DND-41 (cell line): Measurements from ENCODE around the gene RNASEH1.

Experiments
- ATAC-seq: fragments of 200-7000 bp; cut with Tn5 transposase; 3 replicates; pipeline ENCODE4 v1.9.1; 2021; ENCODE audit warnings: low read depth; ENCODE audit not compliant: insufficient read depth
- DNase-seq: peaks from one replicate; pipeline ENCODE4 v3.0.0-alpha.2; 2020
- H2AFZ ChIP-seq: 2 replicates; pipeline ENCODE4 v1.6.0; 2012; ENCODE audit warnings: low read depth, low read length
- H3K27ac ChIP-seq: 2 replicates; pipeline ENCODE4 v1.5.1; 2012; ENCODE audit warnings: low read length, inconsistent platforms
- H3K27me3 ChIP-seq: fragments of 200-600 bp; sonication (generic); 2 replicates; pipeline ENCODE4 v1.6.0; 2012; ENCODE audit warnings: low read length, mild to moderate bottlenecking, inconsistent platforms; ENCODE audit not compliant: insufficient read depth, poor library complexity
- H3K36me3 ChIP-seq: 2 replicates; pipeline ENCODE4 v1.5.1; 2012; ENCODE audit warnings: low read length, inconsistent platforms; ENCODE audit not compliant: insufficient read depth
- H3K4me1 ChIP-seq: 2 replicates; pipeline ENCODE4 v1.5.1; 2012; ENCODE audit warnings: mild to moderate bottlenecking, low read length; ENCODE audit not compliant: insufficient read depth
- H3K4me2 ChIP-seq: 2 replicates; pipeline ENCODE4 v1.6.0; 2012; ENCODE audit warnings: mild to moderate bottlenecking, moderate library complexity, low read length, inconsistent platforms; ENCODE audit not compliant: insufficient read depth
- H3K4me3 ChIP-seq, 2 experiments: fragments of 200-600 bp in 1 of 2; shearing (Covaris generic) in 1 of 2; 2 replicates each; pipeline ENCODE4 v1.5.1; 2012 to 2016; ENCODE audit warnings: inconsistent platforms in 2 of 2, low read length in 2 of 2, mild to moderate bottlenecking in 2 of 2, low read depth in 1 of 2, moderate library complexity in 1 of 2
- H3K79me2 ChIP-seq: 2 replicates; pipeline ENCODE4 v1.6.0; 2012; ENCODE audit warnings: low read length, inconsistent platforms; ENCODE audit not compliant: insufficient read depth
- H3K9ac ChIP-seq: 2 replicates; pipeline ENCODE4 v1.6.0; 2012; ENCODE audit warnings: low read depth, mild to moderate bottlenecking, inconsistent platforms, low read length, moderate library complexity
- H3K9me3 ChIP-seq: 2 replicates; pipeline ENCODE4 v1.5.1; 2012; ENCODE audit warnings: low read length, moderate library complexity, mild to moderate bottlenecking, inconsistent platforms; ENCODE audit not compliant: insufficient read depth, severe bottlenecking
- H4K20me1 ChIP-seq: 2 replicates; pipeline ENCODE4 v1.6.0; 2012; ENCODE audit warnings: low read length; ENCODE audit not compliant: insufficient read depth
- CTCF ChIP-seq: IDR thresholded peaks from 2 replicates; pipeline ENCODE4 v1.5.1; 2012; ENCODE audit warnings: borderline replicate concordance, low read length, moderate library complexity, mild to moderate bottlenecking; ENCODE audit not compliant: poor library complexity, severe bottlenecking; ENCODE audit errors: extremely low read depth
- EZH2 ChIP-seq: IDR thresholded peaks from 3 replicates; pipeline ENCODE4 v1.6.1; 2012; ENCODE audit warnings: borderline replicate concordance, low read depth, mild to moderate bottlenecking, moderate library complexity, low read length, inconsistent platforms; ENCODE audit not compliant: severe bottlenecking

Gene RNASEH1

GRCh38 chr2:3558205-3559014 lies at the start of gene RNASEH1:
Gene RNASEH1, minus strand, starts transcription at chr2:3558333. Its CDS starts 73 bp downstream, at chr2:3558260.
- peak within 1 kb of the TSS; percentile 95 for H2AFZ ChIP-seq
- peak; percentile 95 for ATAC-seq

GRCh38 chr2:3606370-3607201 lies 48.5 kb upstream of the RNASEH1 start:
- Histone ChIP-seq H2AFZ (no peak overlapping the region), H3K9ac (no peak overlapping the region), H3K4me3 (no peak overlapping the region), H3K9me3 (no peaks in the 10 kb centered on the region), H3K36me3 (no peaks in the 10 kb centered on the region), H4K20me1 (no peaks in the 10 kb centered on the region), H3K27me3 (no peaks in the 10 kb centered on the region), H3K79me2 (no peaks in the 10 kb centered on the region), H3K4me2 (no peak overlapping the region), H3K27ac (no peak overlapping the region), H3K4me1 (no peaks in the 10 kb centered on the region)
- DNase-seq (no peak), ATAC-seq (no peak)
- TF ChIP-seq CTCF (no peak), EZH2 (no peak)

More at GRCh38 chr2:3558205-3559014, at the start of gene RNASEH1:
- peak; percentile 97 for DNase-seq
- H3K27ac ChIP-seq: peak within 1 kb of the TSS; percentile 90
- H3K4me1 ChIP-seq: peaks cover 31% of the 10 kb centered on the region
- peaks cover 10% of the 10 kb centered on the region; the same call in 1 of the 2 replicates for H4K20me1 ChIP-seq
- no peak for TF ChIP-seq CTCF
- TF ChIP-seq EZH2: no peak
- peak within 1 kb of the TSS; percentile 96 for H3K4me2 ChIP-seq
- H3K4me3 ChIP-seq: peak within 1 kb of the TSS; percentile 64 to 77
- H3K27me3 ChIP-seq: no peaks in the 10 kb centered on the region
- H3K79me2 ChIP-seq: peaks cover 59% of the 10 kb centered on the region
- H3K36me3 ChIP-seq: peaks cover 35% of the 10 kb centered on the region
- H3K9me3 ChIP-seq: no peaks in the 10 kb centered on the region
- H3K9ac ChIP-seq: peak within 1 kb of the TSS; percentile 98

- Histone ChIP-seq H3K36me3 (no peaks in the 10 kb centered on the region), H3K9ac (no peak overlapping the region), H4K20me1 (no peaks in the 10 kb centered on the region), H3K4me3 (no peak overlapping the region), H3K27me3 (no peaks in the 10 kb centered on the region), H3K9me3 (no peaks in the 10 kb centered on the region), H3K27ac (no peak overlapping the region), H3K4me1 (no peaks in the 10 kb centered on the region), H3K4me2 (no peak overlapping the region), H2AFZ (no peak overlapping the region), H3K79me2 (no peaks in the 10 kb centered on the region)
- DNase-seq (no peak), ATAC-seq (no peak)
- TF ChIP-seq CTCF (no peak), EZH2 (no peak)
Measured at GRCh38 chr2:3606028-3606369, 47.9 kb upstream of the RNASEH1 start.
